AG09309 (cell line): Measurements from ENCODE around the gene NACAD.

Experiments
- DNase-seq: peaks from one replicate; pipeline ENCODE4 v3.0.0-alpha.2; 2010; ENCODE audit warnings: low read depth
- H3K4me3 ChIP-seq: 2 replicates; pipeline ENCODE4 v1.5.1; 2011; ENCODE audit warnings: mild to moderate bottlenecking, low read depth, low read length, moderate library complexity; ENCODE audit not compliant: control insufficient read depth
- CTCF ChIP-seq: IDR thresholded peaks from 2 replicates; pipeline ENCODE4 v1.5.1; 2011; ENCODE audit warnings: mild to moderate bottlenecking, low read depth, low read length, inconsistent platforms; ENCODE audit not compliant: insufficient read depth, control insufficient read depth; ENCODE audit errors: missing control alignments

NACAD gene, protein sequence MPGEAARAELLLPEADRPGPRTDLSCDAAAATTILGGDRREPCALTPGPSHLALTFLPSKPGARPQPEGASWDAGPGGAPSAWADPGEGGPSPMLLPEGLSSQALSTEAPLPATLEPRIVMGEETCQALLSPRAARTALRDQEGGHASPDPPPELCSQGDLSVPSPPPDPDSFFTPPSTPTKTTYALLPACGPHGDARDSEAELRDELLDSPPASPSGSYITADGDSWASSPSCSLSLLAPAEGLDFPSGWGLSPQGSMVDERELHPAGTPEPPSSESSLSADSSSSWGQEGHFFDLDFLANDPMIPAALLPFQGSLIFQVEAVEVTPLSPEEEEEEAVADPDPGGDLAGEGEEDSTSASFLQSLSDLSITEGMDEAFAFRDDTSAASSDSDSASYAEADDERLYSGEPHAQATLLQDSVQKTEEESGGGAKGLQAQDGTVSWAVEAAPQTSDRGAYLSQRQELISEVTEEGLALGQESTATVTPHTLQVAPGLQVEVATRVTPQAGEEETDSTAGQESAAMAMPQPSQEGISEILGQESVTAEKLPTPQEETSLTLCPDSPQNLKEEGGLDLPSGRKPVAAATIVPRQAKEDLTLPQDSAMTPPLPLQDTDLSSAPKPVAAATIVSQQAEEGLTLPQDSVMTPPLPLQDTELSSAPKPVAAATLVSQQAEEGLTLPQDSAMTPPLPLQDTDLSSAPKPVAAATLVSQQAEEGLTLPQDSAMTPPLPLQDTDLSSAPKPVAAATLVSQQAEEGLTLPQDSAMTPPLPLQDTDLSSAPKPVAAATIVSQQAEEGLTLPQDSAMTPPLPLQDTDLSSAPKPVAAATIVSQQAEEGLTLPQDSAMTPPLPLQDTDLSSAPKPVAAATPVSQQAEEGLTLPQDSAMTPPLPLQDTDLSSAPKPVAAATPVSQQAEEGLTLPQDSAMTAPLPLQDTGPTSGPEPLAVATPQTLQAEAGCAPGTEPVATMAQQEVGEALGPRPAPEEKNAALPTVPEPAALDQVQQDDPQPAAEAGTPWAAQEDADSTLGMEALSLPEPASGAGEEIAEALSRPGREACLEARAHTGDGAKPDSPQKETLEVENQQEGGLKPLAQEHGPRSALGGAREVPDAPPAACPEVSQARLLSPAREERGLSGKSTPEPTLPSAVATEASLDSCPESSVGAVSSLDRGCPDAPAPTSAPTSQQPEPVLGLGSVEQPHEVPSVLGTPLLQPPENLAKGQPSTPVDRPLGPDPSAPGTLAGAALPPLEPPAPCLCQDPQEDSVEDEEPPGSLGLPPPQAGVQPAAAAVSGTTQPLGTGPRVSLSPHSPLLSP (N-terminal part only)

GRCh38 chr7:45088821-45089340 lies at the start of gene NACAD:
NACAD (minus strand) TSS chr7:45088969; CDS start chr7:45088894, 75 bp downstream.
- DNase-seq = no peak
- no peak for TF ChIP-seq CTCF
- H3K4me3 ChIP-seq = peak within 1 kb of the TSS; percentile 63

DNA sequence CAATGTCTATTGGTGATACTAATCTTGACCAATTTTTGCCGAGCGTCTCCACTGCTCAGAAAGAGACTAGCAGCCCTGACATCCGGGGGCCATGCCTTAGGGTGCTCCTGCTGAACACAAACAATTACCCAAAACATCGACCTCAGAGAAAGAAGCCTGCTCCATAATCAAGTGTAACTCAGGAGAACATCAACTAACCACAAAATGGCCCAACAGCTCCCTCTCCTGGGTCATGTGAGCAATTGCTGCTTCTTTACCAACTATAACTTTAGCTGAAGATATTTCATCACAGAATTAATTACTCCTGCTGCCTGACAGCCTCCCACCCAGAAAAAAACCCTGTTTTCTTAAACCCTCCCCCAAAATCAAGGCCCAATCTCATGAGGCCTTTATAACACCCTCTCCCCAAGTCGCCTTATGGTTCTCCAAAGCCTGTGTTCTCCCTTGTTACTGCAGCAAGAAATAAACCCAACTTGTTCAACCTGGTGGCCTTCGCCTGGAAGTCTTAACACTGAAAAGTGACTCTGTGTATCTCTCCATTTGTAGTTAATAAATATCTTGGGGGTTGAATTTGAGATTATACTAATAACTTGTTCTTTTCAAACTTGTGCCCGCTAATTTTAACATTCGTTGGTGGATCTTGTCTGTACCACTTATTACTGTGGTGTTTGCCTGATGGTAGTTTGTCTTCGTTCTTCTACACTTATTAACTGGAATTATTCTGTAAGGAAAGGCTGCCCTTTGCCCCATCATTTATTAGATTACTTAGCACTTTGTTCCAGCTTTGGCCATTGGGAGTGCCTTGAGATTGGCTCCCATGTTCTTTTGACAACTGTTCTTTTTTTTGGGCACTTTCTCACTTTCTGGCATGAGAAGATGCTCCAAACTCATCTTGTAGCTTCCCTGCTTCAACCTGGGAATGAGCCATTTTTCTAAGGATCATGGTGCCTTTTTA lies 47.6 kb upstream of the NACAD start:
- TF ChIP-seq CTCF = peak; percentile 79
- no peak overlapping the region for H3K4me3 ChIP-seq
- peak; percentile 34 for DNase-seq

- TF ChIP-seq CTCF = no peak
- no peak for DNase-seq
- no peak overlapping the region for H3K4me3 ChIP-seq
Observed at GRCh38 chr7:45133877-45134276, 45.1 kb upstream of the NACAD start.

GRCh38 chr7:45133352-45133751 lies 44.6 kb upstream of the NACAD start:
- TF ChIP-seq CTCF = no peak
- H3K4me3 ChIP-seq = no peak overlapping the region
- no peak for DNase-seq

GRCh38 chr7:45132708-45133320 lies 44.0 kb upstream of the NACAD start:
- TF ChIP-seq CTCF = no peak
- DNase-seq = no peak
- no peak overlapping the region for H3K4me3 ChIP-seq
